Osteoblast (primary cell): ENCODE data around the gene GP2. TPM values are rescaled to one million over a fixed set of nuclear protein-coding genes. Genes with fewer than 3 reads are reported as not detected.
"Not testable (repeated sequence)": the region's sequence is repeated elsewhere in the genome, so short reads cannot be mapped to it uniquely, and the experiment has no call there.

Experiments used
- DNase-seq: peaks from one replicate; pipeline ENCODE4 v3.0.0; 2011; ENCODE audit warnings: low spot score, mixed read lengths; ENCODE audit not compliant: insufficient read length; ENCODE audit errors: missing footprints
- H2AFZ ChIP-seq: 2 replicates; pipeline ENCODE4 v1.6.0; 2011; ENCODE audit warnings: mild to moderate bottlenecking, low read length
- H3K27ac ChIP-seq: 2 replicates; pipeline ENCODE4 v1.5.1; 2011; ENCODE audit warnings: mild to moderate bottlenecking, low read depth, low read length, moderate library complexity
- H3K27me3 ChIP-seq: 2 replicates; pipeline ENCODE4 v1.6.0; 2012; ENCODE audit warnings: mild to moderate bottlenecking, control low read depth, inconsistent platforms, low read length, moderate library complexity; ENCODE audit not compliant: insufficient read depth
- H3K36me3 ChIP-seq: 2 replicates; pipeline ENCODE4 v1.5.1; 2011; ENCODE audit warnings: mild to moderate bottlenecking, low read length, control low read depth, moderate library complexity; ENCODE audit not compliant: insufficient read depth
- H3K4me1 ChIP-seq: 2 replicates; pipeline ENCODE4 v1.5.1; 2011; ENCODE audit warnings: mild to moderate bottlenecking, low read length, control low read depth, moderate library complexity; ENCODE audit not compliant: insufficient read depth
- H3K4me2 ChIP-seq: 2 replicates; pipeline ENCODE4 v1.6.0; 2011; ENCODE audit warnings: mild to moderate bottlenecking, low read length; ENCODE audit not compliant: insufficient read depth
- H3K4me3 ChIP-seq: fragments of 200-600 bp; sonication (generic); 3 replicates; pipeline ENCODE4 v1.5.1; 2012; ENCODE audit warnings: mild to moderate bottlenecking, low read length, inconsistent platforms; ENCODE audit not compliant: insufficient read depth
- H3K79me2 ChIP-seq: 2 replicates; pipeline ENCODE4 v1.6.0; 2012; ENCODE audit warnings: mild to moderate bottlenecking, low read length, control low read depth, inconsistent platforms; ENCODE audit not compliant: insufficient read depth
- H3K9me3 ChIP-seq: 2 replicates; pipeline ENCODE4 v1.5.1; 2011; ENCODE audit warnings: low read depth, low read length, control low read depth
- H4K20me1 ChIP-seq: 2 replicates; pipeline ENCODE4 v1.6.0; 2012; ENCODE audit warnings: mild to moderate bottlenecking, low read length, control low read depth; ENCODE audit not compliant: insufficient read depth
- total RNA-seq: library from RNA; depleted of rRNA; stranded (reverse); fragments of >200 nt; gene quantifications from 2 replicates; pipeline ENCODE4 v1.2.3, GENCODE V29; 2012
- TF ChIP-seq, protein P1 (sequence below): IDR thresholded peaks from 2 replicates; pipeline ENCODE4 v1.5.1; 2011; ENCODE audit warnings: mild to moderate bottlenecking, low read depth, low read length, moderate library complexity; ENCODE audit errors: extremely low read depth

GP2 gene
- total RNA-seq, 1 donor = not detected

DNA sequence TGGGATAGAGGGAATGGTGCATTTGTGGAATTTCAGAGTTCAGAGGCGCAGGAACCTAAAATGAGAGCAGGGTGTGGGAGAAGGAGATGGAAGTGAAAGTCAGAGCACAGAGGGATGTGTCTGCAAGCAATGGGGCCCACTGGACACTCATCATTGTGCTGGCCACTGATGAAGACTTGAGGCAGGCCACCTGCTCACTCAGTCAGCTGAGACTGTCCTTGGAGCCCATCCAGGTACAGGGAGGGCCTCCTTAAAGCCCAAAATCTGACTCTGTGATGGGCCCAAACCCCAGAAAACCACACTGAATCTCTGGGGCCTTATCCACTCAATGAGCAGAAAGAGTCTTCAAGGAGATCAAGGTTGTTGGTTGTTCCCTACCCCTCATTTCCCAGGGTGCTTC, 5.6 kb downstream of the GP2 start:
- no peak overlapping the region for H3K4me3 ChIP-seq
- H3K9me3 ChIP-seq = no peaks in the 10 kb centered on the region
- no peaks in the 10 kb centered on the region for H4K20me1 ChIP-seq
- H3K4me2 ChIP-seq = no peak overlapping the region
- no peaks in the 10 kb centered on the region for H3K79me2 ChIP-seq
- H3K36me3 ChIP-seq = no peaks in the 10 kb centered on the region
- H3K27me3 ChIP-seq = no peaks in the 10 kb centered on the region
- TF ChIP-seq, protein P1, sequence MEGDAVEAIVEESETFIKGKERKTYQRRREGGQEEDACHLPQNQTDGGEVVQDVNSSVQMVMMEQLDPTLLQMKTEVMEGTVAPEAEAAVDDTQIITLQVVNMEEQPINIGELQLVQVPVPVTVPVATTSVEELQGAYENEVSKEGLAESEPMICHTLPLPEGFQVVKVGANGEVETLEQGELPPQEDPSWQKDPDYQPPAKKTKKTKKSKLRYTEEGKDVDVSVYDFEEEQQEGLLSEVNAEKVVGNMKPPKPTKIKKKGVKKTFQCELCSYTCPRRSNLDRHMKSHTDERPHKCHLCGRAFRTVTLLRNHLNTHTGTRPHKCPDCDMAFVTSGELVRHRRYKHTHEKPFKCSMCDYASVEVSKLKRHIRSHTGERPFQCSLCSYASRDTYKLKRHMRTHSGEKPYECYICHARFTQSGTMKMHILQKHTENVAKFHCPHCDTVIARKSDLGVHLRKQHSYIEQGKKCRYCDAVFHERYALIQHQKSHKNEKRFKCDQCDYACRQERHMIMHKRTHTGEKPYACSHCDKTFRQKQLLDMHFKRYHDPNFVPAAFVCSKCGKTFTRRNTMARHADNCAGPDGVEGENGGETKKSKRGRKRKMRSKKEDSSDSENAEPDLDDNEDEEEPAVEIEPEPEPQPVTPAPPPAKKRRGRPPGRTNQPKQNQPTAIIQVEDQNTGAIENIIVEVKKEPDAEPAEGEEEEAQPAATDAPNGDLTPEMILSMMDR = no peak
- no peak for DNase-seq
- H3K27ac ChIP-seq = no peak overlapping the region
- no peaks in the 10 kb centered on the region for H3K4me1 ChIP-seq
- no peak overlapping the region for H2AFZ ChIP-seq

DNA sequence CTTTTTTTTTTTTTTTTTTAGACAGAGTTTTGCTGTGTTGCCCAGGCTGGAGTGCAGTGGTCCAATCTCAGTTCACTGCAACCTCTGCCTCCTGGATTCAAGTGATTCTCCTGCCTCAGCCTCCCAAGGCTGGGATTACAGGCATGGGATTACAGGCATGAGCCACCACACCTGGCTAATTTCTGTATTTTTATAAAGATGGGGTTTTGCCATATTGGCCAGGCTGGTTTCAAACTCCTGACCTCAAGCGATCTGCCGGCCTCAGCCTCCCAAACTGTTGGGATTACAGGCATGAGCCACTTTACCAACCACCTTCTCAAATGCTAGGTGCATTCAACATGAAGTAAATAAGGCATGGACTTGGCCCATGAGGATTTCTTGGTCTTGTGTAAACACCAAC, 6.3 kb downstream of the GP2 start:
- H3K4me2 ChIP-seq, DNase-seq, H3K27me3 ChIP-seq, H4K20me1 ChIP-seq, H3K79me2 ChIP-seq, H2AFZ ChIP-seq, H3K4me3 ChIP-seq, H3K9me3 ChIP-seq, H3K36me3 ChIP-seq, H3K27ac ChIP-seq, H3K4me1 ChIP-seq: not testable (repeated sequence)

DNA sequence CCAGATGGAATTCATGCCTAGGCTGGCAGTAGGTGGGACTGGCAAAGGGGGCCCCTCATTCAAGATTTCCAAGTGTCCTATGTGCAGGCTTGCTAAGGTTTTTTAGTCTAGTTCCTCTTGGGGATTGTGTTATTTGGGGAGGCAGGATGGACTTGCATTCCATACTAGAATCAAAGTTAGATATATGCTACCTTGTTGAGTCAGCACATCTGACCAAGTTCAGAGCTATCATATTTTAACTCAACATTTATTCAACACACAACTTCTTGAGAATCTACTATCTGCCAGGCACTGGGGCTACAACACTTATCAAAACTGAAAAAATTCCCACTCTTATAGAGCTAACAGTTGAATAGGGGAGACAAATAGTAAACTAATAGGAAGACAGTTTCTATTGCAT, 6.7 kb downstream of the GP2 start:
- TF ChIP-seq, protein P1 = no peak
- Histone ChIP-seq H3K27me3 (no peaks in the 10 kb centered on the region), H3K4me3 (no peak overlapping the region), H3K79me2 (no peaks in the 10 kb centered on the region), H2AFZ (no peak overlapping the region), H3K4me2 (no peak overlapping the region), H4K20me1 (no peaks in the 10 kb centered on the region), H3K36me3 (no peaks in the 10 kb centered on the region), H3K4me1 (no peaks in the 10 kb centered on the region), H3K27ac (no peak overlapping the region), H3K9me3 (no peaks in the 10 kb centered on the region)
- DNase-seq = no peak

DNA sequence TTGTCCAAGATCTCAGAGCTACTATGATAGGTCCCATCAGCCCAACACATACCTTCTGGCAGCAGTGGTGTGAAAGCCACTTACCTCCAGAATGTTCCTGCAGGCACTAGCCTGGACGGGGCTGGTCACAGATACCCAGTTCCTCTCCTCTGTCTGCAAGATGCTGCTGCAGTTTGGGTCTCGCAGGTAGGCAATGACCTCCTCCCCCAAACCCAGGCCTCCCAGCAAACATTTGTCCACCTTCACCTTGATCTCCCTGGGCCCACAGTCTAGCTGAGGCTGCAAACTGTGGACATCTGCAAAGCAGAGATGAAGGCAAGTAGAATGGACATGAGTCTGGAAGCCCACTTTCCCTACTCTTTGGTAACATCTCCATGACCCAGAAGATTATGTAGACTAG, 7.1 kb downstream of the GP2 start:
- H4K20me1 ChIP-seq = no peaks in the 10 kb centered on the region

More for the DNA sequence above, 7.1 kb downstream of the GP2 start:
- H3K36me3 ChIP-seq = no peaks in the 10 kb centered on the region
- TF ChIP-seq, protein P1 = no peak
- H3K27ac ChIP-seq = no peak overlapping the region
- no peak overlapping the region for H3K4me3 ChIP-seq
- no peaks in the 10 kb centered on the region for H3K4me1 ChIP-seq
- no peak overlapping the region for H2AFZ ChIP-seq
- no peaks in the 10 kb centered on the region for H3K9me3 ChIP-seq
- no peak overlapping the region for H3K4me2 ChIP-seq
- no peaks in the 10 kb centered on the region for H3K27me3 ChIP-seq
- no peaks in the 10 kb centered on the region for H3K79me2 ChIP-seq
- DNase-seq = no peak
